HepG2 (cell line): ENCODE results near the gene NOTUM. TPM values are rescaled to one million over a fixed set of nuclear protein-coding genes. Genes with fewer than 3 reads are reported as not detected.

Source experiments
- ATF3 ChIP-seq: sonication (generic); formaldehyde crosslinking; IDR thresholded peaks from 2 replicates; pipeline ENCODE4 v1.4.0; 2020; ENCODE audit warnings: missing genetic modification reagents
- CBX2 ChIP-seq, 2 experiments: fragments of 200-600 bp in 1 of 2; sonication (generic); formaldehyde crosslinking in 1 of 2; IDR thresholded peaks; 2 replicates each; pipeline versions ENCODE4 v1.7.0 to v1.8.1; 2018 to 2022; ENCODE audit warnings: low read depth in 2 of 2, low read length in 1 of 2, mild to moderate bottlenecking in 1 of 2, missing genetic modification reagents in 1 of 2
- CCAR2 ChIP-seq: fragments of 200-400 bp; formaldehyde crosslinking; optimal IDR thresholded peaks from 2 replicates; pipeline ENCODE3; 2018; ENCODE audit warnings: low read depth, mild to moderate bottlenecking, low read length, moderate library complexity
- E2F1 ChIP-seq: sonication (generic); formaldehyde crosslinking; IDR thresholded peaks from 2 replicates; pipeline ENCODE4 v1.5.0; 2020; ENCODE audit warnings: missing genetic modification reagents
- ELF3 ChIP-seq: IDR thresholded peaks from 2 replicates; pipeline ENCODE4 v1.6.1; 2016; ENCODE audit warnings: missing genetic modification reagents, missing compliant biosample characterization
- FOXA1 ChIP-seq, 2 experiments: fragments of 450-650 bp in 1 of 2; sonication (generic) in 1 of 2; formaldehyde crosslinking in 1 of 2; IDR thresholded peaks; 2 replicates each; pipeline versions ENCODE4 v1.4.0 to v1.6.1; 2016 to 2020; ENCODE audit warnings: missing genetic modification reagents in 1 of 2
- GMEB1 ChIP-seq: sonication (generic); formaldehyde crosslinking; IDR thresholded peaks from 2 replicates; pipeline ENCODE4 v1.5.1; 2020; ENCODE audit warnings: missing genetic modification reagents, mild to moderate bottlenecking, borderline replicate concordance
- HES4 ChIP-seq: sonication (generic); formaldehyde crosslinking; IDR thresholded peaks from 2 replicates; pipeline ENCODE4 v1.9.0; 2021; ENCODE audit warnings: mild to moderate bottlenecking, missing genetic modification reagents, borderline replicate concordance
- HNRNPH1 ChIP-seq: fragments of 200-400 bp; formaldehyde crosslinking; optimal IDR thresholded peaks from 2 replicates; pipeline ENCODE3; 2017; ENCODE audit warnings: mild to moderate bottlenecking, low read depth, low read length
- HOXA7 ChIP-seq: sonication (generic); formaldehyde crosslinking; IDR thresholded peaks from 2 replicates; pipeline ENCODE4 v1.8.1; 2022; ENCODE audit warnings: mild to moderate bottlenecking, missing genetic modification reagents, moderate library complexity
- JARID2 ChIP-seq: sonication (generic); formaldehyde crosslinking; IDR thresholded peaks from 2 replicates; pipeline ENCODE4 v1.8.1; 2023; ENCODE audit warnings: missing genetic modification reagents, inconsistent platforms; ENCODE audit not compliant: insufficient replicate concordance
- KAT7 ChIP-seq: IDR thresholded peaks from 2 replicates; pipeline ENCODE4 v1.6.1; 2018; ENCODE audit warnings: borderline replicate concordance, missing compliant biosample characterization
- KDM5B ChIP-seq: sonication (generic); formaldehyde crosslinking; IDR thresholded peaks from 2 replicates; pipeline ENCODE4 v1.4.0; 2020; ENCODE audit warnings: missing genetic modification reagents, mild to moderate bottlenecking, borderline replicate concordance
- MED1 ChIP-seq: sonication (generic); formaldehyde crosslinking; IDR thresholded peaks from 2 replicates; pipeline ENCODE4 v1.4.0; 2020; ENCODE audit warnings: missing genetic modification reagents
- SIX1 ChIP-seq: sonication (generic); formaldehyde crosslinking; IDR thresholded peaks from 2 replicates; pipeline ENCODE4 v1.4.0; 2020; ENCODE audit warnings: missing genetic modification reagents, borderline replicate concordance
- SP5 ChIP-seq: IDR thresholded peaks from 2 replicates; pipeline ENCODE4 v1.6.1; 2016; ENCODE audit warnings: low read depth, borderline replicate concordance
- YEATS4 ChIP-seq: sonication (generic); formaldehyde crosslinking; IDR thresholded peaks from 2 replicates; pipeline ENCODE4 v1.4.0; 2020; ENCODE audit warnings: missing genetic modification reagents, borderline replicate concordance
- ZFP36L2 ChIP-seq: sonication (generic); formaldehyde crosslinking; IDR thresholded peaks from 2 replicates; pipeline ENCODE4 v1.4.0; 2020; ENCODE audit warnings: missing genetic modification reagents
- ZFX ChIP-seq: sonication (generic); formaldehyde crosslinking; IDR thresholded peaks from 2 replicates; pipeline ENCODE4 v1.4.0; 2020; ENCODE audit warnings: mild to moderate bottlenecking, low read depth, missing genetic modification reagents, moderate library complexity
- ZMYM3 ChIP-seq: sonication (generic); formaldehyde crosslinking; IDR thresholded peaks from 2 replicates; pipeline ENCODE4 v1.5.1; 2020; ENCODE audit warnings: mild to moderate bottlenecking, missing genetic modification reagents
- ZNF235 ChIP-seq: sonication (generic); formaldehyde crosslinking; IDR thresholded peaks from 2 replicates; pipeline ENCODE4 v1.8.1; 2023; ENCODE audit warnings: mild to moderate bottlenecking, missing genetic modification reagents, borderline replicate concordance
- ZNF331 ChIP-seq: sonication (generic); formaldehyde crosslinking; IDR thresholded peaks from 2 replicates; pipeline ENCODE4 v1.4.0; 2020; ENCODE audit warnings: missing genetic modification reagents
- ZNF333 ChIP-seq: sonication (generic); formaldehyde crosslinking; IDR thresholded peaks from 2 replicates; pipeline ENCODE4 v1.4.0; 2020; ENCODE audit warnings: mild to moderate bottlenecking, missing genetic modification reagents, borderline replicate concordance
- ZNF33B ChIP-seq: sonication (generic); formaldehyde crosslinking; IDR thresholded peaks from 2 replicates; pipeline ENCODE4 v1.5.1; 2020; ENCODE audit warnings: mild to moderate bottlenecking, missing genetic modification reagents
- polyA plus RNA-seq, 8 experiments: library from polyadenylated mRNA; depleted of rRNA in 3 of 8; stranded (reverse) in 7 of 8; unstranded in 1 of 8; fragments of >200 nt; fragmentation: Illumina TruSeq in 4 of 8; extraction: Trizol in 4 of 8; gene quantifications; 2 replicates each; pipeline versions ENCODE4 v1.2.1 to v1.2.3, GENCODE V29; 2011 to 2016; ENCODE audit warnings: low read depth in 4 of 8, missing spikeins in 1 of 8, mixed read lengths in 1 of 8; ENCODE audit not compliant: insufficient read depth in 1 of 8
- total RNA-seq, 5 experiments: library from RNA; depleted of rRNA; stranded (reverse); fragments of >200 nt; fragmentation: Illumina TruSeq; extraction: Trizol; gene quantifications; 2 replicates each; pipeline ENCODE4 v1.2.3, GENCODE V29; 2016; ENCODE audit warnings: low read depth in 1 of 5
- TF ChIP-seq, protein P1 (sequence below): IDR thresholded peaks from 2 replicates; pipeline ENCODE4 v1.6.1; 2016; ENCODE audit warnings: low read depth

Gene NOTUM
- total and polyA plus RNA-seq, 2 of the 13 experiments (the other 11 are each of a cell fraction or from before 2014, with no cell fraction given), result 150 to 160 TPM

- TF ChIP-seq HNRNPH1 (peak; percentile 81), ELF3 (CRISPR knock-in tag) (peak; percentile 84), ZNF333 (CRISPR knock-in tag) (0 out of 2 replicates have a peak, but pooled peaks have one; percentile 95), SIX1 (CRISPR knock-in tag) (peak; percentile 99), ZMYM3 (CRISPR knock-in tag) (peak; percentile 44; the same call in 1 of the 2 replicates), HES4 (CRISPR knock-in tag) (peak; percentile 97), ZFP36L2 (CRISPR knock-in tag) (peak; percentile 88; the same call in 1 of the 2 replicates), CBX2 (IDR thresholded peaks at IDR 0.05; ENCODE audit: low read depth, low read length) (no peak), CBX2 (CRISPR knock-in tag; IDR thresholded peaks at IDR 0.05; ENCODE audit: low read depth) (peak; percentile 91; the same call in 1 of the 2 replicates), FOXA1 (IDR thresholded peaks at IDR 0.05) (no peak), FOXA1 (CRISPR knock-in tag; IDR thresholded peaks at IDR 0.05) (peak; percentile 62), YEATS4 (peak; percentile 89), ZFX (CRISPR knock-in tag) (peak; percentile 98), ZNF33B (peak; percentile 99), SP5 (CRISPR knock-in tag) (peak; percentile 94), ZNF235 (CRISPR knock-in tag) (0 out of 2 replicates have a peak, but pooled peaks have one; percentile 66), ATF3 (CRISPR knock-in tag) (peak; percentile 14), KAT7 (CRISPR knock-in tag) (peak; percentile 21; the same call in 1 of the 2 replicates), ZNF331 (CRISPR knock-in tag) (peak; percentile 92), E2F1 (CRISPR knock-in tag) (peak; percentile 74), MED1 (CRISPR knock-in tag) (peak; percentile 96), CCAR2 (no peak), GMEB1 (peak; percentile 81), JARID2 (CRISPR knock-in tag) (no peak), KDM5B (peak; percentile 99), HOXA7 (peak; percentile 63; the same call in 1 of the 2 replicates)
- TF ChIP-seq, protein P1, sequence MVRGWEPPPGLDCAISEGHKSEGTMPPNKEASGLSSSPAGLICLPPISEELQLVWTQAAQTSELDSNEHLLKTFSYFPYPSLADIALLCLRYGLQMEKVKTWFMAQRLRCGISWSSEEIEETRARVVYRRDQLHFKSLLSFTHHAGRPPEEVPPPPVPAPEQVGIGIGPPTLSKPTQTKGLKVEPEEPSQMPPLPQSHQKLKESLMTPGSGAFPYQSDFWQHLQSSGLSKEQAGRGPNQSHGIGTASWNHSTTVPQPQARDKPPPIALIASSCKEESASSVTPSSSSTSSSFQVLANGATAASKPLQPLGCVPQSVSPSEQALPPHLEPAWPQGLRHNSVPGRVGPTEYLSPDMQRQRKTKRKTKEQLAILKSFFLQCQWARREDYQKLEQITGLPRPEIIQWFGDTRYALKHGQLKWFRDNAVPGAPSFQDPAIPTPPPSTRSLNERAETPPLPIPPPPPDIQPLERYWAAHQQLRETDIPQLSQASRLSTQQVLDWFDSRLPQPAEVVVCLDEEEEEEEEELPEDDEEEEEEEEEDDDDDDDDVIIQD (CRISPR knock-in tag), result 0 out of 2 replicates have a peak, but pooled peaks have one; percentile 9
These were observed 31.5 kb upstream of the NOTUM start (continued) for GRCh38 chr17:81992306-81993102.
